Transverse colon (tissue), 4 donors: ENCODE measurements around the gene FSTL3.

ENCODE experiments used
- POLR2A ChIP-seq: fragments of 450-650 bp; IDR thresholded peaks from one replicate; pipeline ENCODE4 v1.6.1; 2016; ENCODE audit warnings: antibody characterized with exemption, mild to moderate bottlenecking, moderate library complexity
- POLR2AphosphoS5 ChIP-seq, 3 donors: sonication (generic); formaldehyde crosslinking; IDR thresholded peaks; one replicate each; pipeline ENCODE4 v1.6.1; 2016; ENCODE audit warnings: antibody characterized with exemption in 3 of 3
- TF ChIP-seq, protein P1 (sequence below), 5 experiments: fragments of 200-600 bp in 3 of 5; fragments of 450-650 bp in 2 of 5; sonication (generic) in 3 of 5; IDR thresholded peaks; 1 replicate in 2 of 5; 2 replicates in 3 of 5; pipeline ENCODE4 v1.5.1; 2016 to 2017; ENCODE audit warnings: antibody characterized with exemption in 5 of 5, inconsistent platforms in 3 of 5, mild to moderate bottlenecking in 2 of 5, moderate library complexity in 1 of 5

DNA sequence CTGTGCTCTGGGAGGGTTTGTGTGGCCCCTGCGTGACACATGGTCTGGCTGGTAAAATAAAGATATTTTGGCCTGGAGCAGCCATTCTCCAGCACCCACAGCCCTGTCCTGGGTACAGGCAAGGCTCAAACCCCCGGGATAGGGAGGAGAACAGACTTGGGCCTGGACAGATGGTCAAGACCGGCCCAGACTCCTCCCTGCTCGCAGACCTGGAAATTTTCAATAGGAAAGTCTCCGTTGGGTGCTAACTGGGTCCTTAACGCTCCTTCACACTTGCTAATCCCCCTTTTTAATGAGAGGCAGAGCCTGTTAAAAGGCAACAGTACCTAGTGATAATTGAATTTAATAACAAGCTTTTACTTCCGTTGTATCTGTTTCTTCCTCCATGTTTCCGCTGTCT is 35.1 kb downstream of the FSTL3 start:
- TF ChIP-seq, protein P1, sequence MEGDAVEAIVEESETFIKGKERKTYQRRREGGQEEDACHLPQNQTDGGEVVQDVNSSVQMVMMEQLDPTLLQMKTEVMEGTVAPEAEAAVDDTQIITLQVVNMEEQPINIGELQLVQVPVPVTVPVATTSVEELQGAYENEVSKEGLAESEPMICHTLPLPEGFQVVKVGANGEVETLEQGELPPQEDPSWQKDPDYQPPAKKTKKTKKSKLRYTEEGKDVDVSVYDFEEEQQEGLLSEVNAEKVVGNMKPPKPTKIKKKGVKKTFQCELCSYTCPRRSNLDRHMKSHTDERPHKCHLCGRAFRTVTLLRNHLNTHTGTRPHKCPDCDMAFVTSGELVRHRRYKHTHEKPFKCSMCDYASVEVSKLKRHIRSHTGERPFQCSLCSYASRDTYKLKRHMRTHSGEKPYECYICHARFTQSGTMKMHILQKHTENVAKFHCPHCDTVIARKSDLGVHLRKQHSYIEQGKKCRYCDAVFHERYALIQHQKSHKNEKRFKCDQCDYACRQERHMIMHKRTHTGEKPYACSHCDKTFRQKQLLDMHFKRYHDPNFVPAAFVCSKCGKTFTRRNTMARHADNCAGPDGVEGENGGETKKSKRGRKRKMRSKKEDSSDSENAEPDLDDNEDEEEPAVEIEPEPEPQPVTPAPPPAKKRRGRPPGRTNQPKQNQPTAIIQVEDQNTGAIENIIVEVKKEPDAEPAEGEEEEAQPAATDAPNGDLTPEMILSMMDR (IDR thresholded peaks at IDR 0.05) = no peak
- TF ChIP-seq POLR2A (no peak), POLR2AphosphoS5 (IDR thresholded peaks at IDR 0.05) (no peak)
